ENCODE measurements around the gene SPARC.
"Not testable (repeated sequence)": the region's sequence is repeated elsewhere in the genome, so short reads cannot be mapped to it uniquely, and the experiment has no call there.

SPARC gene

GRCh38 chr5:151700296-151700695, 13.6 kb upstream of the SPARC start:
- intact Hi-C loops (cut with DNase I; ENCODE audit: low total_unique reads) = no loop called here
- no peak for DNase-seq
- H3K27me3 ChIP-seq = no peaks in the 10 kb centered on the region
- no peak overlapping the region for H3K4me3 ChIP-seq
- H3K27ac ChIP-seq = peak overlapping the region in 1 of 2 donors; percentile 84
- peaks cover 4 to 57% (median 28%) of the 10 kb centered on the region in 4 donors for H3K4me1 ChIP-seq
- H3K36me3 ChIP-seq = no peaks in the 10 kb centered on the region
- no peak for TF ChIP-seq CTCF (IDR thresholded peaks at IDR 0.05)
- no peaks in the 10 kb centered on the region for H3K9me3 ChIP-seq

GRCh38 chr5:151699071-151699901, 12.6 kb upstream of the SPARC start:
- H3K4me3 ChIP-seq = peak overlapping the region in 1 of 2 donors; percentile 17
- intact Hi-C loops (cut with DNase I; ENCODE audit: low total_unique reads) = no loop called here
- no peaks in the 10 kb centered on the region for H3K27me3 ChIP-seq
- H3K36me3 ChIP-seq = no peaks in the 10 kb centered on the region
- DNase-seq = peak; percentile 66 to 90
- no peak for TF ChIP-seq CTCF (IDR thresholded peaks at IDR 0.05)
- no peaks in the 10 kb centered on the region for H3K9me3 ChIP-seq
- H3K4me1 ChIP-seq = peaks cover 4 to 59% (median 28%) of the 10 kb centered on the region in 4 donors
- H3K27ac ChIP-seq = peak overlapping the region; percentile 75 to 84

GRCh38 chr5:151698081-151698480, 11.4 kb upstream of the SPARC start:
- DNase-seq; H3K4me3 ChIP-seq; intact Hi-C loops (cut with DNase I; ENCODE audit: low total_unique reads); H3K27me3 ChIP-seq; H3K36me3 ChIP-seq; H3K9me3 ChIP-seq: not testable (repeated sequence)
- Histone ChIP-seq H3K4me1 (peaks cover 4 to 59% (median 29%) of the 10 kb centered on the region in 4 donors), H3K27ac (peak overlapping the region; percentile 84 to 89)

- Histone ChIP-seq H3K4me3 (no peak overlapping the region), H3K4me1 (peaks cover 4 to 57% (median 28%) of the 10 kb centered on the region in 4 donors), H3K9me3 (no peaks in the 10 kb centered on the region), H3K27ac (peak overlapping the region; percentile 84 to 89), H3K36me3 (no peaks in the 10 kb centered on the region), H3K27me3 (no peaks in the 10 kb centered on the region)
- TF ChIP-seq CTCF (IDR thresholded peaks at IDR 0.05) = no peak
- intact Hi-C loops (cut with DNase I; ENCODE audit: low total_unique reads) = no loop called here
- no peak for DNase-seq
These were observed 10.7 kb upstream of the SPARC start for GRCh38 chr5:151697452-151697851.

- H3K4me3 ChIP-seq = peak overlapping the region; percentile 5 to 25
These were observed 9.9 kb upstream of the SPARC start for GRCh38 chr5:151696470-151697061.

More at GRCh38 chr5:151696470-151697061, 9.9 kb upstream of the SPARC start:
- H3K27me3 ChIP-seq = no peaks in the 10 kb centered on the region
- intact Hi-C loops (cut with DNase I; ENCODE audit: low total_unique reads) = no loop called here
- peaks cover 4 to 48% (median 26%) of the 10 kb centered on the region in 4 donors for H3K4me1 ChIP-seq
- H3K27ac ChIP-seq = peak overlapping the region; percentile 84 to 89
- DNase-seq = peak; percentile 79 to 89
- no peak for TF ChIP-seq CTCF (IDR thresholded peaks at IDR 0.05)
- H3K36me3 ChIP-seq = no peaks in the 10 kb centered on the region
- H3K9me3 ChIP-seq = no peaks in the 10 kb centered on the region

Measured in tibial artery (tissue), 4 donors.